Skin epidermis (tissue), 12 donors: ENCODE data around the gene PSMC3IP.
A peak's percentile ranks its signal among the peaks of the same experiment; 100 is the strongest.
"Not testable (repeated sequence)": the region's sequence is repeated elsewhere in the genome, so short reads cannot be mapped to it uniquely, and the experiment has no call there.

ENCODE experiments used
- H3K27ac ChIP-seq, 21 experiments: fragments of 200-600 bp; sonication (generic) in 11 of 21; one replicate each; pipeline ENCODE4 v1.5.0; 2020; ENCODE audit warnings: mild to moderate bottlenecking in 3 of 21, inconsistent platforms in 2 of 21, moderate library complexity in 2 of 21
- H3K4me3 ChIP-seq, 7 experiments: fragments of 200-600 bp; sonication (generic) in 2 of 7; one replicate each; pipeline ENCODE4 v1.5.0; 2020; ENCODE audit warnings: inconsistent platforms in 2 of 7, mild to moderate bottlenecking in 2 of 7, moderate library complexity in 1 of 7

The PSMC3IP gene

GRCh38 chr17:42563950-42564349 is 13.6 kb downstream of the PSMC3IP start:
- H3K4me3 ChIP-seq: no peak overlapping the region

DNA sequence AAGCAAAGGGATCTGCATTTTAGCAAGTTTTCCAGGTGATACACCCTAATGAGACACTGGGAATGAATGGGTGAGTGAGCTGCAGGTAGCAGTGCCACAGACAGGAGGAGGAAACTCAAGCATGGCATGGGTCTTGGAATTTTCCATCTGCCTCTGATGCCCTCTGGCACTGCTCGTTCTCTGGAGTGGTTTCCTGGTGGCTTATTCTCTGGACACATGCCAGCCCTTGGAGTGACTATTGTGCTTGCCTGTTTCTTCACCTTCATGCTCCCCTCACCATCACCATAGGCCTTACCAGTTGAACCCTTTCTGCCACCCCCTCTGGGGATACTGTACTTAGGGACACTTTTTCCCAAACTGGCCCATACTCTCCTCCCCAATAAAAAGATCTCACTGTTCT is 14.0 kb downstream of the PSMC3IP start:
- H3K27ac ChIP-seq: peak overlapping the region in 12 of 21 experiments; percentile 9 to 97 (median 88)
- peak overlapping the region in 3 of 7 experiments; percentile 71 to 80 (median 76) for H3K4me3 ChIP-seq

More at GRCh38 chr17:42563950-42564349, 13.6 kb downstream of the PSMC3IP start:
- peak overlapping the region in 9 of 21 experiments; percentile 9 to 97 (median 88) for H3K27ac ChIP-seq

GRCh38 chr17:42563143-42563509 is 14.4 kb downstream of the PSMC3IP start:
- H3K27ac ChIP-seq: peak overlapping the region in 20 of 21 experiments; percentile 25 to 97 (median 89)

DNA sequence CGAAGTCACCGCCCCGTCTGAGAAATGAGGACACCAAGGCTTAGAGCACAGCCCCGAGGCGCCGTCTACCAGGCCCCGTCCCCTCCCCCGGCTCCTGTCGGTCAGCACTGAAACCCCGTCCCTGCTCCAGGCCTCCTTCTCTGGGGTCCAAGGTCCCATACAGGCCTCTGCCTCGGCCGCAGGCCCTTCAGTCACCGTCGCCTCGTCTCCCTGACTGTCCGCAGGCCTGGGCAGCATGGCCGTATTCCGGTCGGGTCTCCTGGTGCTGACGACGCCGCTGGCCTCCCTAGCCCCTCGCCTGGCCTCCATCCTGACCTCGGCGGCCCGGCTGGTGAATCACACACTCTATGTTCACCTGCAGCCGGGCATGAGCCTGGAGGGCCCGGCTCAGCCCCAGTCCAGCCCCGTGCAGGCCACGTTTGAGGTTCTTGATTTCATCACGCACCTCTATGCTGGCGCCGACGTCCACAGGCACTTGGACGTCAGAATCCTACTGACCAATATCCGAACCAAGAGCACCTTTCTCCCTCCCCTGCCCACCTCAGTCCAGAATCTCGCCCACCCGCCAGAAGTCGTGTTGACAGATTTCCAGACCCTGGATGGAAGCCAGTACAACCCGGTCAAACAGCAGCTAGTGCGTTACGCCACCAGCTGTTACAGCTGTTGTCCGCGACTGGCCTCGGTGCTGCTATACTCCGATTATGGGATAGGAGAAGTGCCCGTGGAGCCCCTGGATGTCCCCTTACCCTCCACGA is 15.0 kb downstream of the PSMC3IP start:
- H3K4me3 ChIP-seq: peak overlapping the region; percentile 57 to 89 (median 72)
- H3K27ac ChIP-seq: peak overlapping the region; percentile 64 to 97 (median 89)

More at GRCh38 chr17:42563143-42563509, 14.4 kb downstream of the PSMC3IP start:
- H3K4me3 ChIP-seq: peak overlapping the region; percentile 57 to 89 (median 72)

DNA sequence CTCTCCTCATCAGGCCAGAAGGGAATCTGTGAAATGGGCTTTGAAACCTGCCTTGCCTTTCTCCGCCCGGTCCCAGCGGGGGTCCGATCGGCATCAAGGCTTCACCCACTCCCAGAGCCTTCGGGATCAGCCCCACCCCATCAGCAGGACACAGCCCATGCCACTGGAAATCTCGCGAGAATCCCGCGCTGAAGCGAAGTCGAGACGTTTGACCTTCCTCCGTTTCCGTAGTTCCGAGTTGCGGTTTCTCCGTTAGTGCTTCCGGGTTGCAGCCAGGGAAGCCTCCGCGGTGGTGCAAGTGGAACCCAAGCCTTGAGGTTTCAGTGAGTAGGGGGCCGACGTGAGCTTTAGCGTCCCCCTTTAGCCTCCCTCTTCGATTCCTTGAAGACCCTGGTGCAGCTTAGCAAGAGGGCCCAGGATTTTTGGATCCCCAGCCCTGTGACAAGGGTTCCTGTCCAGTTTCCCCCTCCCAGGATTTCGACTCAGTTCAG is 15.6 kb downstream of the PSMC3IP start, which contains the start of gene COASY:
Gene COASY (plus strand): TSS at position 252 of the 491 bp plus-strand sequence. CDS start 475 bp downstream, outside the sequence.
- Histone ChIP-seq H3K27ac (peak within 1 kb of the TSS; percentile 64 to 97 (median 89)), H3K4me3 (peak within 1 kb of the TSS; percentile 57 to 89 (median 72))

GRCh38 chr17:42560246-42560645 is 17.3 kb downstream of the PSMC3IP start:
- H3K4me3 ChIP-seq: no peak overlapping the region
- H3K27ac ChIP-seq: peak overlapping the region in 1 of 21 experiments; percentile 22

GRCh38 chr17:42559075-42559474 is 18.5 kb downstream of the PSMC3IP start:
- peak overlapping the region in 4 of 21 experiments; percentile 3 to 30 (median 7) for H3K27ac ChIP-seq

GRCh38 chr17:42555961-42556617 is 21.4 kb downstream of the PSMC3IP start:
- not testable (repeated sequence) for H3K4me3 ChIP-seq
- H3K27ac ChIP-seq: peak overlapping the region in 1 of 21 experiments; percentile 92

More at GRCh38 chr17:42559075-42559474, 18.5 kb downstream of the PSMC3IP start:
- no peak overlapping the region for H3K4me3 ChIP-seq

- Histone ChIP-seq H3K4me3 (peak overlapping the region; percentile 54 to 88 (median 66)), H3K27ac (peak overlapping the region; percentile 60 to 95 (median 87))
Observed at GRCh38 chr17:42555122-42555622, 22.4 kb downstream of the PSMC3IP start.

DNA sequence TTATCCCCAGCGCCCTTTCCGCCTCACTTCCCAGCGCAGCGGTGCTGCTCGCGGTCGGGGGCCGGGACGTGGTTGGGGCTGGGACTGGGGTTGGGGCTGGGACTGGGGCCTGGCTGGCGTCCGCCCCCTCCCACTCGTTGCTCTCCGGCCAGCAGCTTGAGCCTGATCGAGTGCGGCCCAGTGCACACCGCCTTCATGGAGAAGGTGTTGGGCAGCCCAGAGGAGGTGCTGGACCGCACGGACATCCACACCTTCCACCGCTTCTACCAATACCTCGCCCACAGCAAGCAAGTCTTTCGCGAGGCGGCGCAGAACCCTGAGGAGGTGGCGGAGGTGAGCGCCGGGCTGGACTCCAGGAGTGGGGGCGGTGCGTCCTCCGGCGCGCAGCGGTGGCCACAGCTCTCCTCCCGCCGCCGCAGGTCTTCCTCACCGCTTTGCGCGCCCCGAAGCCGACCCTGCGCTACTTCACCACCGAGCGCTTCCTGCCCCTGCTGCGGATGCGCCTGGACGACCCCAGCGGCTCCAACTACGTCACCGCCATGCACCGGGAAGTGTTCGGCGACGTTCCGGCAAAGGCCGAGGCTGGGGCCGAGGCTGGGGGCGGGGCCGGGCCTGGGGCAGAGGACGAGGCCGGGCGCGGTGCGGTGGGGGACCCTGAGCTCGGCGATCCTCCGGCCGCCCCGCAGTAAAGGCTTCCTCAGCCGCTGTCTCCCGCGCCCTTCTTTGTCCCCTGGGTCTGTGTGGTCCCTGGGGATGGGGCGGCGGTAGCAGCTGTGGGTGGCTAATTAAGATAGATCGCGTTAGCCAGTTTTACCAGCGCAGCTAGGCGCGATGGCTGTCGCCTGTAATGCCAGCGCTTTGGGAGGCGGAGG is 23.0 kb downstream of the PSMC3IP start:
- Histone ChIP-seq H3K27ac (peak overlapping the region; percentile 60 to 95 (median 87)), H3K4me3 (peak overlapping the region; percentile 54 to 88 (median 66))

DNA sequence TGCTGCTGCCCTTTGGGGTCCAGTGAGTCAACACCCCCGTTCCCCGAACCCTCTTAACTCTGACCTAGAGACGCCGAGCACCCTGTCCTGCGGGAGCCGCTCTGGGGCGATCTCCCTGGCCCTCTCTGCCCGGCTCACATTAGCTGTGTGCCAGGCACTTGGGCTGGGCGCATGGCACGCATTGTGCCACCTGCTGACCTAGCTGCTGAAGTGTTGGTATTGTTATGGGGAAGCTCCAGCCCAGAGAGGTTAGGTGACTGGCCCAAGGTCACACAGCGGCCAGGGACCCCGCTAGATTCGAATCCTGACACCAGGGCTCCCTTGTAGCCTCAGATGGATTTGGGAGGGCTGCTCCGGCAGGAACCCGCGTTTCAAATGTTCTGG is 23.7 kb downstream of the PSMC3IP start:
- peak overlapping the region; percentile 54 to 88 (median 66) for H3K4me3 ChIP-seq
- peak overlapping the region; percentile 60 to 95 (median 87) for H3K27ac ChIP-seq

GRCh38 chr17:42553161-42553818 is 24.2 kb downstream of the PSMC3IP start:
- peak overlapping the region; percentile 54 to 88 (median 66) for H3K4me3 ChIP-seq
- peak overlapping the region in 19 of 21 experiments; percentile 78 to 95 (median 87) for H3K27ac ChIP-seq

- Histone ChIP-seq H3K4me3 (peak within 1 kb of the TSS; percentile 54 to 88 (median 66)), H3K27ac (peak within 1 kb of the TSS in 19 of 21 experiments; percentile 78 to 95 (median 87))
Observed at GRCh38 chr17:42552736-42553135, 24.8 kb downstream of the PSMC3IP start, which contains the start of gene HSD17B1. Gene HSD17B1, plus strand, starts transcription at chr17:42552923. Its CDS starts 11 bp downstream, at chr17:42552934.

- no peak overlapping the region for H3K27ac ChIP-seq
- H3K4me3 ChIP-seq: peak overlapping the region in 1 of 7 experiments; percentile 43
Observed at GRCh38 chr17:42548993-42549755, 28.4 kb downstream of the PSMC3IP start.

GRCh38 chr17:42548070-42548837 is 29.3 kb downstream of the PSMC3IP start:
- peak overlapping the region; percentile 15 to 43 (median 25) for H3K4me3 ChIP-seq
- no peak overlapping the region for H3K27ac ChIP-seq

GRCh38 chr17:42547698-42548069 is 29.8 kb downstream of the PSMC3IP start:
- Histone ChIP-seq H3K27ac (no peak overlapping the region), H3K4me3 (peak overlapping the region in 2 of 7 experiments; percentile 40 to 43)

DNA sequence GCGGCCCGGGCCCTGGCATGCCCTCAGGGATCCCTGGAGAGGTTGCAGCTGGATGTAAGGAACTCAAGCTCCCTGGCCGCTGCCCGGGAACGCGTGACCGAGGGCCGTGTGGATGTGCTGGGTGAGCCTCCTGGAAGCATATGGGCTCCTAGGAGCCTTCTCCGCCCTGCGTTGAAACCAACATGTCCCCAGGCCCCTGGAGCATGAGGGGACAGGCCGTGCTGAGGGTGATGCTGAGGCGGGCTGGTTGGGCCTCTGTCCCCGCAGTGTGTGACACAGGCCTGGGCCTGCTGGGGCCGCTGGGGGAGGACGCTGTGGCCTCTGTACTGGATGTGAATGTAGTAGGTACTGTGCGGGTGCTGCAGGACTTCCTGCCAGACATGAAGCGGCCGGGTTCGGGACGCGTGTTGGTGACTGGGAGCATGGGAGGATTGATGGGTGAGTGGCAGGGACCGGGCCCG is 30.5 kb downstream of the PSMC3IP start:
- Histone ChIP-seq H3K4me3 (no peak overlapping the region), H3K27ac (no peak overlapping the region)
